ENCODE data around the gene TRPC4.

The TRPC4 gene

DNA sequence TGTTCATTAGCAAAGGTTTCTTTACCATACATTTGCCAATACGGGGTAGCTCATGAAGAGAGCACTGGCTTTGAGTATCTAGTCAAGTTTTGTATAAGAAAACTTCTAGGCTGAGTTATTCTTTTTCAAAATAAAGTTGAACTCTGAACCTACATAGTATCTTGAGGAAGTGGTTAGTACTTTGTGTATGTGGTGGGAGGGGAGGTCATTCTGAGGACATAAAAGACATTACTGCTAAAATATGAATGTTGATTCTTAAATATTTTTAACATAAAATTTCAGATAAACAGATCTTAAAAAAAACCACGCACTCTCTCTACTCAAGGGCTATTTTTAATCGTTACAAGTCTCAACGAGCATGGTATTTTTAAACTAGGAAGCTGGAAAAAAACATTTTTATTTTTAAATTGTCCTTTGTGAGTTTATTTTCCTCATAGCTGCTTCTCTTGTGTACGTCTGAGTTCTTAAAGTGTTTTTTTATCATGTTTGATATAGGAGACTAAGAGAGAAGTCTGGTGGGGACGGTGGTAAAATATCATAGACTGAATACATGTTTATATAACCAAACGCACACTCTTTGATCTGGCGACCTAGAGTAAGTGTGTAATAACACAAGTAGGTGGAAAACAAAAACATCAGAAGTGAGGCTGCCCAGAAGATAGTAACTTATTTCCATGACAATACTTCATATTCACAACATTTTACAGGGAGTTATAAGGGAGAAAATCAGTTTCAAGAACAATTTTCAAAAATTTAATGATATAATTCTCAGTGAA, 153.0 kb downstream of the TRPC4 start:
- no peak for DNase-seq (ENCODE audit: low spot score)

DNA sequence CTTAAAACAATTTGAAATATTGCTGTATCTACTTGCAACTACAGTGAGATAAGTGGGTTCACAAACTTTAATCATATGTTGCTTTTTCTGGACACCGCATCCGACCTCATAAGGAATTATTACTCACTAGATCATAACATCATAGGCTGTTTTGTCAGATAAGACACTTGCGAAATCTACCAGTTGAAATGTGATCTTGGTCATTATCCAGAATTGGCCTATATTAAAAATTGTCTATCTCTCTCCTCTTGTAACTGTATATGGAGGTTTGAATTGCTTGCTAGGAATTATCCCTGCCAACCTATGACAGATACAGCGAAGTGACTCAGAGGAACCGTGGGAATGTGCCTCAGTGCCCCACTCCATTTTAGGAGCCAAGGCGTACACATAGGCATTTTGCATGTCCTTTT, 154.0 kb downstream of the TRPC4 start:
- DNase-seq (ENCODE audit: low spot score) = no peak

DNA sequence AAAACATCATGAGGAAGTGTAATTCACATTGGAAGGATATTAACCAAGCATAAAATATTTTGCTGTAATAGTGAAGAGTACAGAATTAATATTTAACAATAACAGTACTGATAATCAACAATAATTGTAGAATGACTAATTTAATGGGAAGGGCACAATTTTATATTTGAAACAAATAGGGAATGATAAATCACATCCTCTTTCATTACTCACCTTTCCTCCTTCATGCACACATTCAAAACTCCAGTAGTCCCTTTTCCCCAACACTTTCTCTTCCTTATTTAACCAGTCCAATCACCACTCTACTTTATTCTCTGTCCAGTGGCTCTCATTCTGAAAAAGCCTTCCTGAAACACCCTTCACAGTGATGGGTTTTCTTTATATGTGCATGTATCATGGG, 160.3 kb downstream of the TRPC4 start:
- DNase-seq (ENCODE audit: low spot score) = peak; percentile 30

DNA sequence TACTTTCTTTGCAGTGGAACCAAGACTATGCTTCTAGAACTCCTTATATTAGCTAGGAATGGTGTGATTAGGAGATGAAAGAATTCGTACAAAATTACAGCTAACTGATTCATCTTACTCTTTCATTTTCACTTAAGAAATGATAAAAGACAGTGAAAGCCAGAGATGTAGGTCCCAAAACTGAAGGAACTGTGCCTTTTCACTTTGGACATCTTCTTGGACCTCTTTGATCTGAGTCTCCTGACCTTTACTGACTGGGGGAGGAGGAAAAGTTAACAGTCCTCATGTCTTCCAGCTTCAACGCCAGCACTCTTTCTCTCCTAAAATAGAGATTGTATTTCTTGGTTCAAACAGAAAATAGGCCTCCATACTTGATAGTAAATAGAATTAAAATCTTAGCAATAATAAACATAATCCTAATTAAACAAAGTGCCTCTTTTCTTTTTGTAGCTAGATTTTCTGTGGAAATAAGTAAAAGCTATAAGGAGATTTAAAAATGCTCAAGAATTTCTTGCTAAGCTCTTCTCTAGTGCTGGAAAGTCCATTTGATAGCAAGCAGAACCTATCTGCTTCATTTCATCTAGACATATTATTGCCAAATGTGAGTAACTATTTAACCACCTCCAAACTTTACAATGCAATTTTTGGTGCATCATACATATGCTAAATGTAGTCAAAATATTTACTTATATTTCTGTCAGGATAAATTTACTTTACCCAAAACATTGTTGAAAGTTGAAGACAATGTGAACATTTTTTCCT, 161.7 kb downstream of the TRPC4 start:
- no peak for DNase-seq (ENCODE audit: low spot score)

DNA sequence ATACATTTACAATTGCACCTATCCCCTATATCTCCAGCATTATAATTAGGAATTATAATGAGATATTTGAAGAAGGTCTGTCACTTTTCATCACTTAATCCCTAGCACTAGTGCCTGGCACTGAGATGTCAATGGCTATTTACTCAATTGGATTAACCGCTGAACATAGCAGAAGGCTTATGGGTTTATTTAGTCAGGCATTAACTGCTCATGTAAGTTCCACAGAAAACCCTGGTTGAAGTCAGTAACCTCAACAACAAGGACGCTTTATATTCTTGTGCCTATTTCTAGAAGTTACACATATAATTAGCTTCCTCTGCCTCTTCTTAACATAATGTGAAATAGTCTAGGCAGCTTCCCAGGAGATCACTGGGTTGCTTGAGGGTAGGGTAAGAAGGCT, 163.5 kb downstream of the TRPC4 start:
- no peak for DNase-seq (ENCODE audit: low spot score)

DNA sequence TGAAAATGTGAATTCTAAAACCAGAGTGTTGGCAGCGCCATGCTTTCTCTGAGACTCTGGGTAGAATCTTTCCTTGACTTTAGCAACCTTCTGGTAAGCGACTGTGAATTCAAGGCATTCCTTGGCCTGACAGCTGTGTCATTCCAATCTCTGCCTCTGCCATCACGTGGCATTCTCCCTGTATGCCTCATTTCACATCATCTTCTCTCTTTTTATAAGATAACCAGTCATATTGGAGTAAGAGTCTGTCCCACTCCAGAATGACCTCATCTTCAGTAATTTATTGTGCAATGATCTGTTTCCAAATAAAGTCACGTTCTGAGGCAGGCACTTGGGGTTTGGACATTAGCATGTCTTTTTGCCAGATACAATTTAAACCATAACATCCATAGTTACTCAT, 167.6 kb downstream of the TRPC4 start:
- peak; percentile 96 for DNase-seq (ENCODE audit: low spot score)

DNA sequence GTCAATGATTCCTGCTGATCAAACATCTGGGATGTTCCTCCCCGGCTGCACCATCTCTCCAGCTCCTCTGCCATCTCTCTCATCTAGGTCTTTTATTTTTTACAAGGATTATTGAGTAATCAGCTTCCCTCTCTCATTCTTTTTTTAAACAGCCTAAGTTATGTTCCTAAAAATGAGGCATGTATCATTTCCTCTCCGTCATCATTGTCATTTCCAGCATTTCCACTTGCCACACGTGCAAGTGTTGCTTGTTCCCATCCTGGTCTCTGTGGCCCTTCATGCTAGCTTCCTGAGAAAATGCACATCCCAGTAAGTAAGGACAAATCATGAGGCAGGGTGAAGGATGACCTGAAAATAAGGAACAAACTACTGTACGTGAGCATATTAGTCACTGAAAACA, 168.3 kb downstream of the TRPC4 start:
- DNase-seq (ENCODE audit: low spot score) = no peak

DNA sequence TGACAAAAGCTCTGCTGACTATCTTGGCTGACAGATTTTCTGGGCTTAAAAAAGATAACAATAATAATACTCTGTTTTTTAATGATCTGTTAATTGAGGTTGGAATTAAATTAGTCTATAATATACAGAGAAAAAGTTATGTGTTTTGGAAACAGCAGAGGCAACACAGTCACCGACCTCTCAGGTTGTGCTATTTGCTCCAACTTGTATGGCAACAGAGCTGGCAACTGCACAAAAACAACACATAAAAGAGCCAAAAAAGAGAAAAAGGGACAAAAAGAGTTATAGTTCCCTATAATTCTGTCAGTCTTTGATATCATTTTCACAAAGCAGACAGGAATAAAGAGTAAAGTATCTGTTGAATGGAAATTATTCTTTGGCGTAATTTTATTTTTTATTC, 168.7 kb downstream of the TRPC4 start:
- DNase-seq (ENCODE audit: low spot score) = no peak

DNA sequence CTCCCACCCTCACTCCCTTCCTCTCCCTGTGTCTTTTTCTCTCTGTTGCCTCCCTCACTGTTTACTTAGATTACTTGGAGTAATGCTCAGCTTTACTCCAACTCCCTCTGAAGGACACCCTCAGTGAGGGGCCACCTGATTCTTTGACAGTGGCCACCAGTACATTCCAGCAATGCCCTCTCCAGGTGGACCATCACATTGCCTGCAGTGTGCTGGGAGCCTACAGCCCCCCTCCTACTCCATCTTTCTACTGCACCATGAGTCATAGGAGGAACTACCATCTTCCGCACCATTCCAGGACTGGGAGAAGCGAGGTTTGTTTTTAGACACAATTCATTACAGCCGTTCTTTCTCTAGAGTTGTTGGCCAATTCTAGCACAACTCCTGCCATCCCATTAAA, 174.4 kb downstream of the TRPC4 start:
- no peak for DNase-seq (ENCODE audit: low spot score)

DNA sequence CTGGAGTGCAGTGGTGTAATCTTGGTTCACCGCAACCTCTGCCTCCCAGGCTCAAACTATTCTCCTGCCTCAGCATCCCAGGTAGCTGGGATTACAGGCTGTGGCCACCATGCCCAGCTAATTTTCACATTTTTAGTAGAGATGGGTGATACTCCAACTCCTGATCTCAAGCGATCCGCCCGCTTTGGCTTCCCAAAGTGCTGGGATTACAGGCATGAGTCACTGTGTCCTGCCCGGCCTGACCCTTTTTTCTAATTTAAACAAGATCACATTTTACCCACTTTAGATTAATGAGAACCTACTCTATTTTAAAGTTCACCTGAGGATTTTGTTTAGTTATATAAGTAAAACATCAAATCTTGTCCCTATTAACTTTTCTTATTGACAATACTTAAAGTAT, 179.2 kb downstream of the TRPC4 start:
- no peak for DNase-seq (ENCODE audit: low spot score)

DNA sequence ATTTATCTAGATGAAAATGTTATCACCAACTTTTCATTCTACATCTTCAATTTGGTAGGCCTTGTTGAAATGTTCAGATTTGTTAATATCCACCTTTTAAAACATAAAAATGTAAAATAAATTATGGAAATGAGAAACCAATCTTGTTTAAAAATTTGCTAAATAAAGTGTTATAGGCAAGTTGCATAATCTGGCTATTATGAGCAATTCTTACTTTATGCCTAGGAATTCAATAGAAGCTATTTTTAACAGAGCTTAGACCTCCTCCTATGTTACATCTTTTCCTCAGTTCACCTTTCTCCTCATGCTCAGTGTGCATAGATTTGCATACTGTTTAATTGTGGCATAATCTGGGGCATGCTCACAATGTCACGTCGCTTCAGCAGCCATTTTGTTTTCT, 183.1 kb downstream of the TRPC4 start:
- no peak for DNase-seq (ENCODE audit: low spot score)

DNA sequence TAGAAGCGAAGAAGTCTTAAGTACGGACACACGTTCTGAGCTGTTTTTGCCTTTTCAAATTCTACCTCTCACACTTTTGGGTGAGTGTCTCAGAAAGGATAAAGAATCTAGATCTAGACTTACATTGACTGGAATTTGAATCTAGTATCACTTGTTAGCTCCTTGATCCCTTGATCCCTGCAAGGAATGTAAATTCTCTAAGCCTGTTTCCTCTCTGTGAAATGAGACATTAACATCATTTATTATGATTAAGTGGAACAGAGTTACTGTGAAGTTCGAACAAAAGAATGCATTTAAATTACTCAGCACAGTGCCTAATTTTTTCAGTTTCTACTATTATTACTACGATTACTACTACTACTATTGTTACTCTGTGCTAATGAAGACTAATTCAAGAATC, 184.4 kb downstream of the TRPC4 start:
- DNase-seq (ENCODE audit: low spot score) = no peak

DNA sequence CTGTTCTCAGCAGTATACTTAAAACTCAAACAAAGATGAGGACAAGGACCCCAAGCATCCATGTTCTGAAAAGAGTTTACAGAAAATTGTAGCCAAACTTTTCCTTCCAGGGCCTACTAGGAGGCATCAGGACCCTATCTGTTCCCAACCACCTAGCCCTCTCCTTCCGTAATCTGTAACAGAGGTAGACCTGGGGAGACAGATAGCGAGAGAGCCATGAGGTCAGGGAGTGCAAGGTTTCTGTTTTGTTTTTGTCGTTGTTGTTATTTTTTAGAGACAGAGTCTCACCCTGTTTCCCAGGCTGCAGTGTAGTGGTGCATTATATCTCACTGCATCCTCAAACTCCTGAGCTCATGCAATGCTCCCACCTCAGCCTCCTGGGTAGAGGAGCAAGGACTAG, 187.1 kb downstream of the TRPC4 start:
- no peak for DNase-seq (ENCODE audit: low spot score)

DNA sequence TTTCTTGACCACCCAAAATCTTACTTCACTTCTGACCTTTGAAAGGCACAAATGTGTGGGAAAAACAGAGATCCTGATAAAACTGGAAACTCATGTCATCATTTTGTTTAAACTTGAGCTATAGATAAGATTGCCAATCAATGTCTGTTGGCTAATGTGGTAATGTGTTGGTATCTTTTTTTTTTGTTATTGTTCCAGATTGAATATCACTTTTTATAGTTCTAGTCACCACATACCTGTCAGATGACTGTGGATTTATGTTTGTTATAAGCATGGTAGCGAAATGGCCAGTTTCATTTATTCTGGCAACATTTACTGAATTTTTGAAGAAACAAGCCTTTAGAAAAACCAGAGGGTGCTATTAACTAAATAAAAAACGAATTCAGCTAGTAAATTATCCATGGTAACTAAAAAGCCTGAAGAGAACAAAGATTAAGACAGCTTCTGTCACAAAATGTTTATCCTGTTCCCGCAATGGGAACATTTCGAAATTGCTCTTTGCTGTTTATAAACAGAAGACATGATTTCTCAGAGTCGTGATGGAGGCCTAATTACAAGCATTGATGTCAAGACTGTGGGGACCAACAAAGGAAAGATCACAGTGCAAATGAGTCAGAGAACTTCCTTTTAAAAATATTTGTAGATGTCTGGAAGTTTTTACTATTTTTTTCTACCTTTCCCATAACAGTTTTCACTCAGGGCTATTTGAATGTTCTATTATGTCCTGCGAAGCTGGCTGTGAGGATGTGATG, 188.1 kb downstream of the TRPC4 start:
- DNase-seq (ENCODE audit: low spot score) = no peak

DNA sequence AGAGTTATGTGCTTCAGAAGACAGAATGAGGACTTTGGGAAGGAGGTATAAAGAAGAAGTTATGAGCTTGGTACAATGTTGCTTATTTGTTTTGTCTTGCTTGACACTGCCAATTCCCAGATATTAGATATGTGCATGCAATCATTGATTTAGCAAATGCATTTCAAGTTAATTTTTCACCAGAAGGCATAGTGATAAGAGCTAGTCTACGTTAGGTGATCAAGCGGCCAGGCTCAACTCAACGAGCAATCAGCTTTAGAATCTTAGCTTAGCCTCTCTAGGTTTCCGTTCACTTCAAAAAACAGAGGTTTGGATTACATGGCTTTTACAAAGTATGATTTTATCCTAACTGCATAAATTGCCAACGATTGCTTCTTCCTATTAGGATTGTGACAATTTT, 189.4 kb downstream of the TRPC4 start:
- no peak for DNase-seq (ENCODE audit: low spot score)

DNA sequence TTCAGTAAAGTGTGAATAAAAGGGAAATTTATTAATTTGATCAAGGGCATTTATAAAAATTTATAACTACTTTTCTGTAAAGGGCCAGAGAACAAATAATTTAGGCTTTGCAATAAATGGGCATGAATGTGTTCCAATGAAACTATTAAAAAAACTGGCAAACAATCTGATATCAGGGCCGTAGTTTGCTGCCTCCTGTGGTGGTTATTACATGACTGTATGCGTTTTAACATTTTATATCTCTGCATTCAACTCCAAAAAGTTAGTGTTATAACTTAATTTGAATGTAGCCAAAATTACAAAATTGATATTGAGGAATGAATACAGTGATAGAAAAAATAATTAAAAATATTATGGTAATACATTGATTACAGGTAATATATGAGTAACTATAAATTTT, 190.5 kb downstream of the TRPC4 start:
- no peak for DNase-seq (ENCODE audit: low spot score)

DNA sequence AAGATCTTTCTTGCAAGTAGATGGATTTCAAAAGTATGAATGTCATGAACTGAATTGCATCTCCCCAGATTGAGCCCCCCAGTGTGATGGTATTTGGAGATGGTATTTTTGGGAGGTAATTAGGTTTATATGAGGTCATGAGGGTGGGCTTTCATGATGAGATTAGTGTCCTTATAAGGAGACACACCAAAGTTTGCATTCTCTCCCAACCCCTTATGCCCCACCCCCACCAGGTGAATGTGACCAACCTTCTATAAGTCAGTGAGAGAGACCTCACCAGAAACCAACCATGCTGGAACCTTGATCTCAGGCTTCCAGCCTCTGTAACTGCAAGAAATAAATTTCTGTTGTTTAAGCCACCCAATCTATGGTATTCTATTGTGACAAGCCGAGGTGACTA, 199.7 kb downstream of the TRPC4 start:
- no peak for DNase-seq (ENCODE audit: low spot score)

DNA sequence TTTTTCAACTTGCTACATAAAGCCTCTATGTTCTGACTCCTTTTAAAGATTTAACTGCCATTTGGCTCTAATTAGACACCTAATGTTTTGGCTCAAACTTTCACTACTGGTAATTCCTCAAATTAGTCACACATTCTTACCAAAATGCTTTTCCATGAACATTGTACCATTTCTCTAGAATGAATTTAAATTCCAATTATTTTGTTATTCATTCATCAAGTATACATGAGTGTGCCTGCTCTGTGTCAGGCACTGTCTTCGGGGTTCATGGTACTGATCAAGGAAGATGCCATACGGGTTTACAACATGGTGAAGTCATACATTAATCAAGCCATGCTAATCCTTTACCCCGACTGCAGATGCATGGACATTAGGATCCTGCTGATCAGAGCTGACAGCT, 201.9 kb downstream of the TRPC4 start:
- DNase-seq (ENCODE audit: low spot score) = peak; percentile 30

DNA sequence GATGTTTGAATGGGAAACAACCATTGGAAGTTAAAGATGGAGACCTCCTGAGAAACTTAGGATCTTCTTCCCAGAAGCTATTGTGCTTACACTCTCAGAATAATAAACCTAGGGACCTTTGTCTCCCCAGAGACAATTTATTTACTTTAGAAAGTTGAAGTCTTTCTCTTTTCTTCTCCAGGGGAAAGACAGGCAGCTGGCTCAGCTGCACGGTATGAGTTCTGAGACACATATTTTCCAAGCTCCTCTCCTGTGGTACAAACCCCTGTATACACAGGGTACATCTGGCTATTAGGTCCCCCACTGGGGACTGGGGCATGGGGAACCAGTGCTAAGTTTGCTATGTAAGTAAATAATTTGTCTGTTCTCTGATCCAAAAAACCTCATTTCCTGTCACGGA, 203.5 kb downstream of the TRPC4 start:
- DNase-seq (ENCODE audit: low spot score) = no peak

DNA sequence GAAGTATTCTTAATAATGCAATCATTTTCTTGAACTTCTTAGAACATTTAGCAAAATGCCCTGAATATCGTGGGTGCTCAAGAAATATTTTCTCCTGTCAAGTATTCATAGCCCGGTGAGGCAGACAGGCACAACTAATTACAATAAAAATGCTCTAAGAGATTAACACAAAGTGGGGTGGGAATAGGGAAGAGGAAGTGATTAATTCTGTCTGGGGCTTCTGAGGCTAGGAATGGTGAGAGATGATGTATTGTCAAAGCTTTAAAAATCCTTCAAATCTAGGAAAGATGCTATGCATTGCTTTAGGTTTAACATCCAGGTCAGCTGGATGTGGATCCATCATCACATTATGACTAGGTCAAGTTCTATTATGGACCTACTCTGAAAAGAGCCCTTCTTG, 204.2 kb downstream of the TRPC4 start:
- DNase-seq (ENCODE audit: low spot score) = no peak

DNA sequence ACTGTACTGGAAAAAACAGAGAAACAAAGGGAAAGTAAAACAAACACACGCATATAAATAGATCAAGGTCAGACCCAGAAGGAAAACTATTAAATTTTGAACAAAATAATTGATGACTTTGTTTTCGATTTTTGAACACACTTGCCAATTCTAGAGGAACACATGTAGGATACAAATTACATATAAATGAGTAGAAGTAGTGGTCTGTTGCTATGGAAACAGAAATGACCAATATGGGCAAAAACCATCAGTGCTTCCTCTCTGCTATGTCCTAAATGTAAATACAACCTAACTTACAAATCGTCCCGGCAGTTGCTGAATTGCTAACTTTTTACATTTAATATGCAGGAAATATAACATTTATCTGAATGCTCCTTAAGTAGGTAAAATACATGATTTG, 205.8 kb downstream of the TRPC4 start:
- no peak for DNase-seq (ENCODE audit: low spot score)

DNA sequence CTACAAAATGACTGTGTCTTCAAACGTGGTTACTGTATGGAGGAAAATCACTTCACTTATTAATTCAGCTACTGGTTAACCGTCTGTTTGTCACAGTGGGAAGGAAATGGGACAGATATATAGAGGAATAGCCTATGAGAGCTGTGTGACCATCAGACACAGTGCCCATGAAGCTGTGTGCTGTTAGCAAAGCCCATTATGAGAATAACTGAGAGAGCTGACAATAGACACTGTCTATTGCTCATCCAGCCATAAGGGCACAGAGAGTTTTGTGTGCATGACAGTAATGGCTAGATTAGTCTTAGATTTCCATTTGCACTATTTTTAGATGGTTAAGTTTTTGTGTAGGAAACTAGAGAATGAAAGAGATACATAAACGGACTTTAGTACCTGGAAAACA, 206.9 kb downstream of the TRPC4 start:
- no peak for DNase-seq (ENCODE audit: low spot score)

DNA sequence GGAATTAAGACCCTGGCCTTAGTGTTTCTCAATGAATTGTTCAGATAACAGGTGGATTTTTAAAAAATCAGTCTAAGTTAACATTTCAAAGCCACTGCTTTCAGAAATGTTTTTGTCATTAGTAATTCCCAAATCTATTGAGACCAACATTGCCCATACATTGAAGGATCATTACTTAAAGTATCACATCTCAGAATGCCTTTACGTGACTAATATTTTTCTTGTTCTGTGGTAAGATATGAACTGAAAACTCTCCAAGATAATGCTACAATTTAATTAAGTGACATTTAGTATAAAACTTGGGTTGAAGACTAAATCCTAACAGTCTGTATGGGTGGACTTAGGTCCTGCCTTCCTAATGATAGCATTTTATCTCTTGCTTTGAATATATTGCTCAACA, 211.6 kb downstream of the TRPC4 start:
- no peak for DNase-seq (ENCODE audit: low spot score)
